GM19240 (cell line): Measurements from ENCODE around the gene TMEM229B.

Source experiments
- DNase-seq: peaks from one replicate; pipeline ENCODE4 v3.0.0; 2011; ENCODE audit warnings: low spot score; ENCODE audit not compliant: insufficient read length

The TMEM229B gene

DNA sequence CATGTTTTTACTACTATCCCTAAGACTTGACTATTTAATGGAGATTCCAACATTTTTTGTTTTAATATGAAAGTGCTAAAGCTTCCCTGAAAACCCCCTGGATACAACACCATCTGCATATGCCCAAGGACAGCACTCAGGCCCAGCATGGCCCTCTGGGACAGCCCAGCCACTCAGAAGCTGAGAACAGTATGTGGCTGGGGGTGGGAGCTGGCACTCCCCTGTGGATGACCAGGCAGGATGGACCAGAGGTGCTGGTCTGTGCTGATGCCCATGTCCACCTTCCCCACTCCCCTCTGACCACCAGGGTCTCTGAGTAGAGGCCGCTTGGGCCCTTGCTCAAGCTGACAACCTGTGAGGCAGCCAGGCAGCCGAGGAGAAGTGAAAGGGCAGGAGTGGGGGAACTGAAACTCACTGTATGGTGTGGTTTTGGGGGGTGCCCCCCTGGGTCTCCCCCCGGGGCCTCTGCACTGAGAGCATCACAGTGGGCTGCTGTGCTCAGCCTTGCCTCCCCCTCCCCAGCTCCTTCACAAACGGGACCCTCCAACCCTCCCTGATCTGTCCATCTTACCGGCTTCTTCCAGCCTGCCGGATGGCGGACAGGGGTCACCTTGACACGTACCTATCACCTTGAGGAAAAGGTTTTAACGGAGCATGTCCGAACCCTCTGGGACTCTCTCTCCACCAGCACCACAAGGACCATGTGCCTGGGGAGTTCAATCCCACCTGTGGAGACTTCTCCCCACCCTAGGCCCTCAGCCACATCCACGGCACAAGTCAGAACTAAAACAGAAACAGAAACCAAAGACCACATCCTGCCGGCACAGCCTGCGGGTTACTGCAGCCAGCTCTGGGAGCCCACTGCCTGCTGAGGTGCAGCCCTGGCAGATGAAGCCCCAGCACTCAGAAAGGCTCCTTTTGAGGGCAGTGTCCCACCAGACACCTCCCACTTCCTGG lies at the start of gene TMEM229B:
TSS of gene TMEM229B (minus strand) at position 785 of the 957 bp plus-strand sequence. CDS start 14,798 bp downstream, outside the sequence.
- DNase-seq: peak; percentile 95

DNA sequence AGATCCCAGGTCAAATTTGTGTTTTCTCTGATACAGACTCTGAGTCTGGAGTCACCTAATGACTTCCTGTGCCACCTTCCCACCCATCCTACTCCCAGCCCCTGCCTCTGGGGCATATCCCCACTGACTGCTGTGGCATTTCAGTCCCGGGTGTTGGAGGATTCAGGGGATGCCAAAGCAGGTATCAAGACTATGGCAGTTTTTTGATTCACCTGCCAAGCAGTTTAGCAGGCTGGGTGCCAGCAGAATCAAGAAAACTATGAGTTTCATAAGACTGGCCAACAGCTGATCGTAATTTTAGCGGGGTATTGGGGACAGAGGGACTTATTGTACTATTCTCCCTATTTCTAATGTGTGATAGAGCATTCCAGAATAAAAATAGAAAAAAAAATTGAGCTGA lies 49.2 kb upstream of the TMEM229B start:
- DNase-seq: no peak

DNA sequence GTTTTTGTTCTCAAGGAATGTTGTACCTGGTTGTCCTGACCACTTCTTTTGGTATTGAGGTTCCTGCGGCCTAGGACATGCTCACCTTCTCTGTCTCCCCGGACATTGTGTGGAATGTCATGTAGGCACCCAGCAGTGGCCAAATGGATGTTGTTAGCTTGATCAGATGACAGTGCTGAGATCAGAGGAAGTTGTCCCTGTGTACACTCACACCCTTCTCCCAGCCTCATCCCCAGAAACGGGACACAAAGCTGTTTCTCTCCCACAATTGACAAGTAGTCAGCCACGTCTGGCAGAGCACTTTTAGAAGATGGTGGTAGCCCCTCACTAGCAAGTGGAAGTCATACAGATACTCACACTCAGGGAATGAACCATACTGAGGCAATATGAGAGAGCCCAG lies 47.6 kb upstream of the TMEM229B start:
- no peak for DNase-seq

DNA sequence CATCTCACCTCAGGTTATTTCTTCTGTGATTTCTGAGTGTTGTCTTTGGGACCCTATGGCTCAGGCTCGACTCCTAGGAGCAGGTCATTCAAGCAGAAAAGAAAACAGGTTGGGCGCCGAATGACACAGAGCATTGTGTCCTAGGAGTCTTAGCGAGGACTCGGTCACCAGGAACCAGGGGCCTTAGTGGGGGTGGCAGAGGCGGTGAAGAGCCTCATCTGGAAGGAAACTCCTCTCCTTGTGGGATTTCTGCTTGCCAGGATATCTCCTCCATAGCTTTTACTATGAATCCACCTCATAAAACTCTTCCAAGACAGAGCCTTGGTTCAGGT lies 45.2 kb upstream of the TMEM229B start:
- DNase-seq: no peak

DNA sequence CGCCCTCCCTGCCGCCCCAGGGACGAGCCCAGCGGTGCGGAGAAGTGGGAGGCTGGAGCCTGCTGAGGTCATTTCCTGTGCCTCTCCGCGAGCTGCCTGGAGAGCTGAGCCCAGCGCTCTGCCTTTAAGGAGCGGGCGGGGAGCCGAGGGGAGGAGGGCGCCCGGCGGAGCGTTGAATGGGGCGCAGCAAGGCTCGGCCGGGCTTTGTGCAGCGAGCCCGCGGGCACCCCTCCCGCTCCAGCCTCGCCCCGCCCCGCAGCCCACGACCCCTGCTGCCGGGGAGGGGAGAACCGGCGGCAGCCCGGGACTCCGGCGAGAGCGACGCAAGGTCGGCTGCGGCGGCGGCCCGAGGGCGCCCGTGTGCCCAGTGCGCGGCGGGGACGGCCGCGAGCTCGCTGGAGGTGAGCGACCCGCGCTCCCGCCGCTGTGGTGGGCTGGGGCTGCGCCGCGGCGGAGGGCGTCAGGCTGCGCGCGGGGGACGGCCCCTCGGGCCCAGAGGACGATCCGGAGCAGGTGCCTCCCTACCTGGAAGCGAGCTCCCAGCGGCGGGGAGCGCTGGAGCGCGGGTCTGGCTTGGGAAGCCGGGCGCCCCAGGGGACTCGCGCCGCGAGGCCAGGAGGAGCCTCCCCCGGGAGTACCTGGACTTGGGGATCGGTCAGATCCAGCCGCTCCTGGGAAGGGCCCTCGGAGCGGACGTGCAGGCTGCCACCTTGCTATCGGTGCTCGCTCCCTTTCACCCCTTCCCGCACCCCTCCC lies 44.7 kb upstream of the TMEM229B start, which contains the start of gene PLEKHH1:
TSS of gene PLEKHH1 (plus strand) at position 293 of the 756 bp plus-strand sequence. CDS start 8,578 bp downstream, outside the sequence.
- DNase-seq: no peak

DNA sequence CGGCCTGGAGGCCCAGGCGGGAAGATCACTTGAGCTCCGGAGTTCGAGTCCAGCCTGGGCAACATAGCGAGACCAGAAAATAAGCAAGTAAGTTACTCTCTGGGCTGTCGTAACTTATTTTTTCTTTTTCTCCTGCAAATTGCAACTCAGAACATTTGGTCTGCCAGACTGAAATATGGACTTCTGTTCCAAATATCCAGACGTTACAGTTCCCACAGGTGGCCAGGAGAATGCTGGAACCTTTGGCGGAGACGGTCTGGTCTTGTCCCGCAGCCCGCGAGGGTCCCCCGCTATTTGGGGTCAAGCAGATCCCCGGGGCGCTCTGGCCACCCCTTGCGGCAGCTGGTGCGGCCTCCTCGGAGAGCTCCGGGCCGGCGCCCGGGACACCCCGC lies 44.1 kb upstream of the TMEM229B start:
- no peak for DNase-seq

DNA sequence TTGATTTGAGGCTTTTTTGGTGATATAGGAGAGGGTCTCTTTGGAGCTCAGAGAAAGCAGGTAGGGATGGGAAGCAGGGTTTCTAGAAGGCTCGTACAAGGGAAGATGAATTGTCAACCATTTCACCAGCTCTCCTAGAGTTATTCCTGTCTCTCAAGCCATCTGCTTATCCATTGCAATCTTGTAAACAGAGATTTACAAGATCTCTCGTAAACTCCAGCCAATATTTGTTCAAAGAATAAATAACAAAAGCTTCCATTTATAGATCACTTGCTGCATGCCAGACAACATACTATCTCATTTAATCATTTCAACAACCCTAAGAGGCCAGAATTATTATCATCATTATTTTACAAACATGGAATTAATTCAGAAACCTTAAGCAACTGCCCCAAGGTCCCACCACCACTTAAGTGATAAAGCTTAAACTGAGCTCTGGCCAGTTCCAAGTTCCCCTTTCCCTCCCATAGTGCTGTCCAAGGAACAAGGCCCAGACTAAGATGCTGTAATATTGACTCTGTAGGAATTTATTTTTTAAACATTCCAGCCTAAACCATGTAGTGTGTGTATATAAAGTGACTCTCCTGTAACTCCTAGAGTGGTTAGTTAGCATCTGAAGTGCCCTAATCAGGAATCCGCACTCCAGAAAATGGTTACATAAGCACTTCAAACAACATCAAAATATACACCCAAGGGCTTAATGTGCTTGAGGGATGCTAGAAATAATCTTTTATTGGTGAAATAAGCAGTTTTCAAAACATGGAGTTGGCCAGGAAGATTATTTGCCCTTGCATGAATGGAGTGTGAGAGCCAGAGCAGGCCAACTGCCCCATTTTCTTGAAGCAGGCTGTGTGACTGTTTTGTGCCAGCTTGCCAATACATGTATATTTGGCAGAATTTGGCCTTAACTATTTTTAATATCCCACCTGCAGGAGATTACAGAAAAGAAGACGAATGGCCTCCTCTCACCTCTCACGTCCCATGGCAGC lies 41.7 kb upstream of the TMEM229B start:
- no peak for DNase-seq

DNA sequence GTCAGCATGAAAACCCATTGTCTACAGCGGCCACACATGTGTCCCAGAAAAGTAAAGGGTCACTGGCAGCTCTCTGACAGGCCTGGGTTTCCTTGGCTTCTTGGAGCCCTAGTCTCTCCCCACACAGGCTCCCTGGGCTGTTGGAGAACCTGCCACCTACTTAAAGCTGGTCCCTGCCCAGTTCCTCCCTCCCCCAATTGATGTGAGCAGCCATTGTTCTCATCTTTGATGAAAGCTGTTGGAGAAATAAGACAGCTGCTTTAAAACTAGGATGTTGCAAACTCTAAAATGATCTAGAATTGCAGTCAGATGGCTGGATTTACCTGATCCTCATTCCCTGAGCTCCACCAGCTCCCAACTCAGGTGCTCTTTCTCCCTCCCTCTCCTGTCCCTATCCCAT lies 39.8 kb upstream of the TMEM229B start:
- DNase-seq: no peak

DNA sequence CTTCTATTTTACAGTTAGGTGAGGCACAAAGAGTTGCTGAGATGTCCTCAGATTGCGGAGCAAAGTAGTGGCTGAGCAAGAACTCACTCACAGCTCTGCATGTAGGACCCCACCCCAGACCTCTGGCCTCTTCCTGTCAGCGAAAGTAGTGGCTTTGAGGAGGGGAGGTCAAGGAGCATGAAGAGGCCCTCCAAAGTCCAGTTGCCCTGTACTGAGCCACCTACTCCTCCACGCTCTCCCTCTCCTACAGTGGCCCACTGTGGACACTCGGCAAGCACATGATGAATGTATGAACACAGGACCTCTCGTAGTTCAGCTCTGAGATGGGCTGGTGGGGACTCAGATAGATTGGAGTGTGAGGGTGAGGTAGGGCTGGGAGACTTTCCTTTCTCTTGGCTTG lies 39.2 kb upstream of the TMEM229B start:
- DNase-seq: no peak

DNA sequence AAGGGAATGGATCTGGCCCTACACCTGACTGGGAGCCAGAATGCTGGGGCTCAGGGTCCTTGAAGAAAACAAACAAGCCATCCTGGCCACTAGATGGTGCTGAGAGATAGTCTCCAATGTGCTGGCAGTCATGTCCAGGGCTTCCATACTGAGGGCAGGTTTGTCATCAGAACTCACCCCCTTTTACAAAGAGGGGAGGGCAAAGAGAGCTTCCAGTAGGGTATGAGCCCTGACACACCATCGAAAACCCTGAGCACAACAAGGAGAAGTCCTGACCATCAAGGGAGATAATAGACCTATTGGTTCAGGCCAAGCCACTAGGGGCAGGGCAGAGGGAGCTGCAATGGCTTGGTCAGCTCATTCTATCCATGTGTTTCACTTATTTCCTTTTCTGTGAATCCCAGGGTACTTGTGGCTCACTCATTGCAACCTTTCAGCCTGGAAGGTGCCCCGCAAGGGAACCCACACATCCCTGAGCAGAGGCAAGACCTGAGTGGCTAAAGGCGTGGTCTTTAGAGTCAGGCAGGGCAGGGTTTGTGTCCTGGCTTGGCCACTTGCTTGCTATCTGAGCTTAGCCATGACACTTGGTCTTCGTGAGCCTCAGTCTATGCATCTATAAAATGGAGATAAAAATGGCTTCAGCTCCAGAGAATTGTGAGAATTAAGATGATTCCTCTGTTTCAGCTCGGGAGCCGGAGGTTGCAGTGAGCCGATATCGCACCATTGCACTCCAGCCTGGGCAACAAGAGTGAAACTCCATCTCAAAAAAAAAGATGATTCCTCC lies 38.3 kb upstream of the TMEM229B start:
- DNase-seq: no peak

DNA sequence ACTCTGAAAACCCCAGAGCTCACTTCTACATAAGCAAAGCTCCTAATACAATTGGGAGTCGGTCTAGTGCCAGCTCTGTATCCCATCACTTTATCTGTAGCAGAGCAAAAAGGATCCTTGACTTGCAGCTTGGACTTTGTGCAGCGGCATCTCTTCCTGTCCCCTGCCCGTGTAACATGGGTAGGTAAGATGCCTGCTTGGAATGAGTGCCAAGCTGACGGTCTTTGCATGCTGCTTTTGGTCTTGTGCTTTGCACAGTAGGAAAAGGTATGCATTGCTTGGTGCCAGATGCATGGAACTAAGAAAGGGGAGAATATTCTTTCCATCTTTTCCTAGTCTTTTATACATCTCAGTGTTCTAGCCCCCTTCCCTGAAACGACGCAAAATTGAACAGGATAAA lies 37.7 kb upstream of the TMEM229B start:
- DNase-seq: no peak

DNA sequence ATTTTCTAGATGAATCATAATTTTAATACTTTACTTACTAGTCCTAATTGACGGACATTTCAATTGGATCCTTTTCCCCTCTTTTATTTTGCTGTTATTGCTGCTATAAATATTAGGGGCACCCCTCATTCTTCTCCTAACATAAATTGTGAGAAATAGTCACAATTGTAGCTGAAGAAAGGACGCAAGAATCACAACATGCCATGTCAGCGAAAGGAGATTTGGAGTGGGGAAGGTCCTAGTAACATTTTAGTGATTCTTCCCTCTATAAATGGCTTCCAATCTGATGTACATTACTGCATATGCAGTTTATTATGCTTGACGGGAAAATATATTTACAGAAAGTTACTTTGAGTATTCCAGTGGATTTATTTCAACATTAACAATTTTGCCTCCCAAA lies 36.9 kb upstream of the TMEM229B start:
- DNase-seq: no peak

DNA sequence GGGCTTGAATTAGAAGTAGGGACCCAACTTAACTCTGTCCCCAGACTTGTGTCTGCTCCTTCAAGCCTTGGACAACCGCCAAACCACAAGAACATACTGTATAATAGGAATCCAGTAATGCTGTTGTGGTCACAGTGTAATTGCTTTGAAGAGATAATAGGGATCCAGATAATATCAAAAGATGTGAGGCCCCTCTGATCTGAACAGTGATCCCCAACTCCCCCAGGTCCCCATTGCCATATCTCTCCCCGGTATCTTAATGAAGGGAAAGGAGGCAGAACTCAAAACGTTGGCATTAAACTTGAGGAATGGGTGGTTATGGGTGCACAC lies 36.1 kb upstream of the TMEM229B start:
- DNase-seq: no peak

DNA sequence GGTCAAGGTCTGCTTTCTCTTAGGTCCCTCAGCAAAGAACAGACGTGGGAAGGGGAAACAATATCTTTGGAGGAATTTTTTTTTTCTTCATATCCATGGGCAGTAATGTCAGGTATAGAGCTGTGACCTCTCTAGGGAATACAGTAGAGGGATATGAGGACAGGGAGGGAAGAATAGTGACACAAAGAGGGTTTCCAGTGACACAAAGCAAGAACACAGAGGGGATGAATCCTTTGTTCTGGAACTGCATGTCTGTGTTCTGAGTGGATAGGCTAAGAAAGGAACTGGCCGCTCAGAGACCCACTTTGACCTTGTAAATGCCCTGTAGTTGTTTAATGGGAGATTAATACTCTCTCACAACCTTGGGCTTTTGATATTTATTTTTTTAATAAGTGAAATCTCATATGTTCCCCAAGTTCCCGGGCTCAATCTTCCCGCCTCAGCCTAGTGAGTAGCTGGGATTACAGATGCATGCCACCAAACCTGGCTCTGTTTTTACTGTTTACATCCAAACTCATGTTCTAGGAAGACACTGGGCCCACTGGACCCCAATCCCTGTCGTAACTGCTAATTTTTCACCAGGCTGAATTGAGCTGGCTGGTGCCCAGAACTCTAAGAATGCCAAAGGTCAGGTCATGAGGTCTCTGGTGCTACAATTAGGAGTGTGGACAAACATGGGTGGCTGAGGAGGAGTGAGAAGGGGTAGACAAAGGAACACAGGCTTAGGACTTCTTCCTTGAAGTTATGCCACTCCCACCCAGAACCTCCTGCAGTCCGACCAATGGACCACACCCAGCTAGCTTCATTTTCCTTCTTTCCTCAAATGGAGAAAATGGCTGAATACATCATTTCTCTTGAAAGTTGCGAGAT lies 35.5 kb upstream of the TMEM229B start:
- no peak for DNase-seq

DNA sequence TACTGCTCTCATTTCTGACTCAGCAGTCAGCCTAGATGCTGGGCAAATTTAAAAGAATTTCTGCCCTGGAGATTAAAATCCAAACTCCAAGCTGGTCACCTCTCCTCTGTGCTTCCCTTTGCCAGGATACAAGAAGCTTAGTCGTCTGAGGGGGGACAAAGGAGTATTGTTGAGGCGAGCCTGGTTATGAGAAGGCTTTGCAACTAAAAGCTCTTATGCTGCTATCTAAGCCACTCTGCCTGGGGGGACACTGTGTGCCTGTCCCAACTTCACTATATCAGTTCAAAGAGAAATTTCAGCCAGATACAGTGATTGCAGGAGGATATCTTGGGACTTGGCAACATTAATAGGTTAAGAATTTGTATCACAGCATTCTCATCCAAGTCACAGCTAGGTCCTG lies 33.7 kb upstream of the TMEM229B start:
- DNase-seq: no peak

DNA sequence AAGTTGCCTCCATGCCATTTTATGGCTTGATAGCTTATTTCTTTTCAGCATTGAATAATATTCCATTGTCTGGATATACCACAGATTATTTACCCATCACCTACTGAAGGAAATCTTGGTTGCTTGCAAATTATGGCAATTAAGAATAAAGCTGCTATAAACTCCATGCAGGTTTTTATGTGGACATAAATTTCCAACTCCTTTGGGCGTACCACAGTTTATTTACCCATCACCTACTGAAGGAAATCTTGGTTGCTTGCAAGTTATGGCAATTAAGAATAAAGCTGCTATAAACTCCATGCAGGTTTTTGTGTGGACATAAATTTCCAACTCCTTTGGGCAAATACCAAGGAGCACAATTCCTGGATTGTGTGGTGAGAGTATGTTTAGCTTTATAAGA lies 32.0 kb upstream of the TMEM229B start:
- no peak for DNase-seq

DNA sequence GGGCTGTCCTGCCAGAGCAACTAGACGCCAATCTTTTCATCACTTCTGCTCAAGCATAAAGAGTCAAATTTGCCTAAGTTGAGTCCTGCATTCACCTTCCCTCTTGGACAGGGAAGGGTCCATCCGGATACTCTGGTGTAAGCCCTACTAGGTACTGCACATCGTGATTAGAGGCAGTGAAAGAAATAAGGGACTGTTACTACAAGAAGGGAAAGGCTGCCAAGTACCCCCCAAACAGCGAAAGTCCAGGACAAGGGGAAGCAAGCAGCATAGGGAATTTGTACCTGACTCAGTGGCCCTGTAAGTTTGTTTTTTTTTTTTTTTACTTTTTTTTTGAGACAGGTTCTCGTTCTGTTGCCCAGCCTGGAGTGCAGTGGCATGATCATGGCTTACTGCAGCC lies 30.9 kb upstream of the TMEM229B start:
- DNase-seq: no peak

DNA sequence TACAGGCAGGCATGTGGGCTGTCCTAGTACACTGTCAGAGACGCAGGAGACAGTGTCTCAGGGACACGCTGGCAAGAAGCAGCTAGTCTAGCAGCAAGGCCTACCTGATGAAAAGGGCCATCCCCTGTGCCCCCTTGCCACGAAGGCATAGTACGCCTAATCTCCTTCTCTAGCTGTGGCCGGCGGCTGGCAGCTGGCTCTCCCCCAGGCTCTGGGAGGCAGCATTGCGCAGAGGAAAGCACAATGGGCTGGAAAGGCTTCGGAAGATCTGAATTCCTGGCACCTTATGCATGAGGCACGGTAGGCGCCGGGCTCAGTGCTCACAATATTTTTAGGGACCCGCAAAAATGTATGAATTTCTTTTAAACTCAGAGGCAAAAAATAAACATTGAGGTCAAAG lies 28.6 kb upstream of the TMEM229B start:
- no peak for DNase-seq

DNA sequence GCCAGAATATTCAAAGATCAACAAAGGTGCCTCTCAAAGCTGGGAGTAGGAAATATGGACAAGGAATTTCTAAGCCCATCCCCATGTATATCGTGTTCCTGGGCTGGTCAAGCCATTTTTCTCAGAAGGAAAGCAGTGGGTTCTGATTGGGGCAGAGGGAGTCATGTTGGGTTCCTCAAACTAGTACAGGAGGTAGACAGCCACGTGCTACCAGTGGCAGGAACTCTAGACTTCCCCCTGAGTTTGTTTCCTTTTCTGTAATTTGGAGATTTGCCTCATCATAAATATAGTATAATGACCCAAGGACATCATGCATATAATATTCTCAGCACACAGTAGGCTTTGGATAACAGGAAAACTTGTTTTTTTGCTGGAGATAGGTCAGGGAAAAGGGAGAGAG lies 28.2 kb upstream of the TMEM229B start:
- no peak for DNase-seq
